Measurements from ENCODE around the gene PHACTR3. TPM values are rescaled to one million over a fixed set of nuclear protein-coding genes. Genes with fewer than 3 reads are reported as not detected.

The PHACTR3 gene
- total RNA-seq, 2 donors from 2014 or later, result 0.13 TPM; not detected in 1

- TF ChIP-seq, protein P1, sequence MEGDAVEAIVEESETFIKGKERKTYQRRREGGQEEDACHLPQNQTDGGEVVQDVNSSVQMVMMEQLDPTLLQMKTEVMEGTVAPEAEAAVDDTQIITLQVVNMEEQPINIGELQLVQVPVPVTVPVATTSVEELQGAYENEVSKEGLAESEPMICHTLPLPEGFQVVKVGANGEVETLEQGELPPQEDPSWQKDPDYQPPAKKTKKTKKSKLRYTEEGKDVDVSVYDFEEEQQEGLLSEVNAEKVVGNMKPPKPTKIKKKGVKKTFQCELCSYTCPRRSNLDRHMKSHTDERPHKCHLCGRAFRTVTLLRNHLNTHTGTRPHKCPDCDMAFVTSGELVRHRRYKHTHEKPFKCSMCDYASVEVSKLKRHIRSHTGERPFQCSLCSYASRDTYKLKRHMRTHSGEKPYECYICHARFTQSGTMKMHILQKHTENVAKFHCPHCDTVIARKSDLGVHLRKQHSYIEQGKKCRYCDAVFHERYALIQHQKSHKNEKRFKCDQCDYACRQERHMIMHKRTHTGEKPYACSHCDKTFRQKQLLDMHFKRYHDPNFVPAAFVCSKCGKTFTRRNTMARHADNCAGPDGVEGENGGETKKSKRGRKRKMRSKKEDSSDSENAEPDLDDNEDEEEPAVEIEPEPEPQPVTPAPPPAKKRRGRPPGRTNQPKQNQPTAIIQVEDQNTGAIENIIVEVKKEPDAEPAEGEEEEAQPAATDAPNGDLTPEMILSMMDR (conservative IDR thresholded peaks at IDR 0.05), result no peak
- Histone ChIP-seq H3K4me3 (ENCODE audit: low read length) (no peak overlapping the region), H3K27ac (ENCODE audit: low read depth, low read length) (no peak overlapping the region), H3K4me1 (ENCODE audit: control insufficient read depth, insufficient read depth, low read length) (no peaks in the 10 kb centered on the region), H3K9ac (ENCODE audit: extremely low read depth, low read length, poor library complexity, severe bottlenecking) (no peak overlapping the region), H3K9me3 (ENCODE audit: control insufficient read depth, low read length) (no peaks in the 10 kb centered on the region), H3K27me3 (ENCODE audit: control insufficient read depth, insufficient read depth, low read length, poor library complexity, severe bottlenecking) (peaks cover 7% of the 10 kb centered on the region), H3K36me3 (ENCODE audit: control insufficient read depth, insufficient read depth, low read length) (no peaks in the 10 kb centered on the region)
- peaks cover 2% of the 10 kb centered on the region for H3K4me1 Mint-ChIP-seq
- H3K4me3 Mint-ChIP-seq, result no peak overlapping the region
- peaks cover 35% of the 10 kb centered on the region for H3K27me3 Mint-ChIP-seq (ENCODE audit: insufficient read depth)
- no peaks in the 10 kb centered on the region for H3K36me3 Mint-ChIP-seq (ENCODE audit: low read depth)
- WGBS, 2 experiments (ENCODE audit: insufficient coverage in 1 of 2, insufficient read length in 1 of 2), result 71 to 77% methylated on average over 6 to 9 of the region's 9 CpGs
- no peak overlapping the region for H3K27ac Mint-ChIP-seq
- DNase-seq, result no peak
- no peaks in the 10 kb centered on the region for H3K9me3 Mint-ChIP-seq
Observed at GRCh38 chr20:59754551-59754950, 150.2 kb downstream of the PHACTR3 start.

DNA sequence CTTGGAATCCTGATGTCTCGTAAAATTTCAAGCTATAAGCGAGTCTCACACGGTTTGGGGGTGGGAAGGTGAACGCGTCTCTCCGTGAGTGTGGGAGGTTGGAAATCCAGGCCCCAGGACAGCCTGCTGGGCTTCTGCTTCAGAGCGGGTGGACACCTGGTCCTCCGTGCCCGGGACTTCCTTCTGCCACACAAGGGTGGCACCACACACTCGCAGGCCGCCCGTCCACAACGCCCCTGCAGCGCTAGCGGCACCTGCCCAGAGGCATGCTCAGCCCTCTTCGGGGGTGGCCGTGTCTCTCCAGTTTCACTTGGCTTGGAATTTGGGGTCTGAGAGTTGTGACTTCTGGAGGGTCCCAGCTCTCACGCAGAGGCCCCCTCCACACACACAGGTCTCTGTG is 151.9 kb downstream of the PHACTR3 start:
- no peaks in the 10 kb centered on the region for H3K9me3 Mint-ChIP-seq
- H3K27me3 Mint-ChIP-seq (ENCODE audit: insufficient read depth), result peaks cover 22% of the 10 kb centered on the region
- 90 to 91% methylated on average over 16 to 18 of the region's 18 CpGs for WGBS, 2 experiments (ENCODE audit: insufficient coverage in 1 of 2, insufficient read length in 1 of 2)

DNA sequence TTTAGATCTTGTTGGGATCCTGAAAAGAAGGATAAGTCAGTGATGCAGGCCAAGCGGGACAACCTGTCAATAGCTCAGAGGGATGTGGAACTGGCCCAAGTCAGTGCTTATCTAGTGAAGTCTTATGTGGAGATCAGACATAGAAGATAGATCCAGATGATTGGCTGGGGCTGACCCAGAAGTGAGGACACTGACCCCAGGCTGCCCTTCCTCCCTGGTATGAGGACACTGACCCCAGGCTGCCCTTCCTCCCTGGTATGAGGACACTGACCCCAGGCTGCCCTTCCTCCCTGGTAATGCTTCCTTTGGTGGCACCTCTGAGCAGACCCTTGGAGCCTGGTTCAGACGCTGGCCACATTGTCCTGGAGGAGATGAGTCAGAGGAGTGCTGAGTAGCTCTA is 159.7 kb downstream of the PHACTR3 start:
- TF ChIP-seq, protein P1 (conservative IDR thresholded peaks at IDR 0.05), result no peak
- 58% methylated on average over 2 of the region's 2 CpGs; no CpG with 5 or more reads in 1 of the 2 experiments for WGBS, 2 experiments (ENCODE audit: insufficient coverage in 1 of 2, insufficient read length in 1 of 2)
- Mint-ChIP-seq H3K27me3 (ENCODE audit: insufficient read depth) (peaks cover 40% of the 10 kb centered on the region), H3K36me3 (ENCODE audit: low read depth) (no peaks in the 10 kb centered on the region), H3K9me3 (no peaks in the 10 kb centered on the region), H3K27ac (no peak overlapping the region), H3K4me3 (no peak overlapping the region), H3K4me1 (no peaks in the 10 kb centered on the region)
- no peaks in the 10 kb centered on the region for H3K9me3 ChIP-seq (ENCODE audit: control insufficient read depth, low read length)
- H3K4me3 ChIP-seq (ENCODE audit: low read length), result no peak overlapping the region
- H3K27me3 ChIP-seq (ENCODE audit: control insufficient read depth, insufficient read depth, low read length, poor library complexity, severe bottlenecking), result no peaks in the 10 kb centered on the region
- H3K4me1 ChIP-seq (ENCODE audit: control insufficient read depth, insufficient read depth, low read length), result no peaks in the 10 kb centered on the region
- H3K27ac ChIP-seq (ENCODE audit: low read depth, low read length), result no peak overlapping the region
- no peaks in the 10 kb centered on the region for H3K36me3 ChIP-seq (ENCODE audit: control insufficient read depth, insufficient read depth, low read length)
- H3K9ac ChIP-seq (ENCODE audit: extremely low read depth, low read length, poor library complexity, severe bottlenecking), result no peak overlapping the region
- DNase-seq, result no peak

More for the DNA sequence above, 151.9 kb downstream of the PHACTR3 start:
- Mint-ChIP-seq H3K36me3 (ENCODE audit: low read depth) (no peaks in the 10 kb centered on the region), H3K27ac (no peak overlapping the region), H3K4me1 (no peaks in the 10 kb centered on the region), H3K4me3 (no peak overlapping the region)
- no peak overlapping the region for H3K27ac ChIP-seq (ENCODE audit: low read depth, low read length)
- no peak for DNase-seq
- no peaks in the 10 kb centered on the region for H3K36me3 ChIP-seq (ENCODE audit: control insufficient read depth, insufficient read depth, low read length)
- no peaks in the 10 kb centered on the region for H3K9me3 ChIP-seq (ENCODE audit: control insufficient read depth, low read length)
- no peak overlapping the region for H3K4me3 ChIP-seq (ENCODE audit: low read length)
- H3K27me3 ChIP-seq (ENCODE audit: control insufficient read depth, insufficient read depth, low read length, poor library complexity, severe bottlenecking), result no peaks in the 10 kb centered on the region
- TF ChIP-seq, protein P1 (conservative IDR thresholded peaks at IDR 0.05), result no peak
- H3K9ac ChIP-seq (ENCODE audit: extremely low read depth, low read length, poor library complexity, severe bottlenecking), result no peak overlapping the region
- H3K4me1 ChIP-seq (ENCODE audit: control insufficient read depth, insufficient read depth, low read length), result no peaks in the 10 kb centered on the region
